Measurements from ENCODE around the gene B9D1. TPM values are rescaled to one million over a fixed set of nuclear protein-coding genes. Genes with fewer than 3 reads are reported as not detected.

Gene B9D1
- total RNA-seq, 1 experiment from 2014 or later: 11.5 TPM

- Histone ChIP-seq H3K36me3 (ENCODE audit: control insufficient read depth, insufficient read depth, low read length) (no peaks in the 10 kb centered on the region), H3K9me3 (no peaks in the 10 kb centered on the region), H3K4me3 (ENCODE audit: low read depth, low read length) (no peak within 1 kb of the TSS), H3K4me1 (no peaks in the 10 kb centered on the region), H3K27me3 (replicated peaks; ENCODE audit: control insufficient read depth, insufficient read depth, low read length) (no peaks in the 10 kb centered on the region)
- Mint-ChIP-seq H3K27ac (ENCODE audit: unreplicated experiment) (no peak within 1 kb of the TSS), H3K36me3 (ENCODE audit: insufficient read depth, unreplicated experiment) (no peaks in the 10 kb centered on the region), H3K9me3 (ENCODE audit: unreplicated experiment) (no peaks in the 10 kb centered on the region), H3K4me3 (ENCODE audit: unreplicated experiment) (no peak within 1 kb of the TSS), H3K4me1 (ENCODE audit: low read depth, unreplicated experiment) (peaks cover 6% of the 10 kb centered on the region), H3K27me3 (ENCODE audit: insufficient read depth, unreplicated experiment) (no peaks in the 10 kb centered on the region)
- ChIA-PET POLR2A (no interaction called here), CTCF (no interaction called here)
- no peak for TF ChIP-seq CTCF (IDR thresholded peaks at IDR 0.05; ENCODE audit: insufficient read depth in 1 of 2, low read depth in 1 of 2, low read length in 1 of 2, severe bottlenecking in 1 of 2, unreplicated experiment in 1 of 2)
- intact Hi-C loops (cut with micrococcal nuclease; ENCODE audit: unreplicated experiment): no loop called here
- DNase-seq: peak in 1 of 2 experiments; percentile 31
- no TSS peak for BruUV-seq (replicated peaks)
Observed at GRCh38 chr17:19410875-19411620, 48.5 kb upstream of the B9D1 start, which contains the start of gene RNF112. Gene RNF112 (plus strand): TSS chr17:19411232. CDS start chr17:19411409, 177 bp downstream.

- no peaks in the 10 kb centered on the region for H3K36me3 ChIP-seq (ENCODE audit: control insufficient read depth, insufficient read depth, low read length)
- no TSS peak for BruUV-seq (replicated peaks)
- no peak overlapping the region for H3K4me3 ChIP-seq (ENCODE audit: low read depth, low read length)
- Mint-ChIP-seq H3K4me3 (ENCODE audit: unreplicated experiment) (no peak overlapping the region), H3K4me1 (ENCODE audit: low read depth, unreplicated experiment) (peaks cover 6% of the 10 kb centered on the region), H3K9me3 (ENCODE audit: unreplicated experiment) (no peaks in the 10 kb centered on the region), H3K27ac (ENCODE audit: unreplicated experiment) (no peak overlapping the region), H3K36me3 (ENCODE audit: insufficient read depth, unreplicated experiment) (no peaks in the 10 kb centered on the region), H3K27me3 (ENCODE audit: insufficient read depth, unreplicated experiment) (no peaks in the 10 kb centered on the region)
- no peaks in the 10 kb centered on the region for H3K9me3 ChIP-seq
- no peaks in the 10 kb centered on the region for H3K4me1 ChIP-seq
- no peak for TF ChIP-seq CTCF (IDR thresholded peaks at IDR 0.05; ENCODE audit: insufficient read depth in 1 of 2, low read depth in 1 of 2, low read length in 1 of 2, severe bottlenecking in 1 of 2, unreplicated experiment in 1 of 2)
- ChIA-PET CTCF (no interaction called here), POLR2A (no interaction called here)
- H3K27me3 ChIP-seq (replicated peaks; ENCODE audit: control insufficient read depth, insufficient read depth, low read length): no peaks in the 10 kb centered on the region
- peak in 1 of 2 experiments; percentile 24 for DNase-seq
- intact Hi-C loops (cut with micrococcal nuclease; ENCODE audit: unreplicated experiment): no loop called here
Observed at GRCh38 chr17:19410091-19410490, 47.6 kb upstream of the B9D1 start.

- ChIA-PET CTCF (no interaction called here), POLR2A (no interaction called here)
- Histone ChIP-seq H3K9me3 (no peaks in the 10 kb centered on the region), H3K4me1 (no peaks in the 10 kb centered on the region), H3K36me3 (ENCODE audit: control insufficient read depth, insufficient read depth, low read length) (no peaks in the 10 kb centered on the region), H3K27me3 (replicated peaks; ENCODE audit: control insufficient read depth, insufficient read depth, low read length) (no peaks in the 10 kb centered on the region), H3K4me3 (ENCODE audit: low read depth, low read length) (no peak overlapping the region)
- Mint-ChIP-seq H3K4me1 (ENCODE audit: low read depth, unreplicated experiment) (peaks cover 6% of the 10 kb centered on the region), H3K27me3 (ENCODE audit: insufficient read depth, unreplicated experiment) (no peaks in the 10 kb centered on the region), H3K36me3 (ENCODE audit: insufficient read depth, unreplicated experiment) (no peaks in the 10 kb centered on the region), H3K4me3 (ENCODE audit: unreplicated experiment) (no peak overlapping the region), H3K27ac (ENCODE audit: unreplicated experiment) (no peak overlapping the region), H3K9me3 (ENCODE audit: unreplicated experiment) (no peaks in the 10 kb centered on the region)
- no TSS peak for BruUV-seq (replicated peaks)
- no peak for TF ChIP-seq CTCF (IDR thresholded peaks at IDR 0.05; ENCODE audit: insufficient read depth in 1 of 2, low read depth in 1 of 2, low read length in 1 of 2, severe bottlenecking in 1 of 2, unreplicated experiment in 1 of 2)
- intact Hi-C loops (cut with micrococcal nuclease; ENCODE audit: unreplicated experiment): loop anchor here (5.0 kb wide), 1 partner anchor 38 kb away; no protein-coding TSS in a partner anchor
- DNase-seq: peak in 1 of 2 experiments; percentile 28
Observed at GRCh38 chr17:19409509-19409908, 47.0 kb upstream of the B9D1 start.

All from Caco-2 (cell line).